ENCODE data around the gene SIGLEC7.

SIGLEC7 gene

DNA sequence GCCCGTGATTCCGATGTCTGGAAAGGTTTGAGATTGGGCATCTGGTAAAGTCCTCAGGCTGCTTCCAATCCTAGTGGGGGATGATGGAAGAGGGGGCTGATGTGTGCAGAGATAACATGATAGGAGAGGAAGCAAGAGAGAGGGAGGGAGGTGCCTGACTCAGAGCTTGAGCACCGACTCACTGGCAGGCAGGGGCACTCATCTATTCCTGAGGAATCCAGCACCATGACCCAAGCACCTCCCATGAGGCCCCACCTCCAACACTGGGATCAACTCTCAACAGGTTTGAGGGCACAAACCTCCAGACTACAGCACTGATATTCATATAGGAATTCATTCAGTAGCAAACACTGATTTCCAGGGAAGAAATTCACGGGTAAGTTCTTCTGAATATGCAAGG, 23.0 kb upstream of the SIGLEC7 start:
- no peak overlapping the region for H3K23ac ChIP-seq (ENCODE audit: low read length)
- H4K91ac ChIP-seq (ENCODE audit: low read depth, low read length), result no peak overlapping the region
- H3K18ac ChIP-seq (ENCODE audit: low read length), result no peak overlapping the region
- H3K36me3 ChIP-seq (ENCODE audit: control insufficient read depth in 1 of 2, insufficient read depth in 2 of 2, low read length in 2 of 2), result no peaks in the 10 kb centered on the region
- no peak overlapping the region for H2BK12ac ChIP-seq (ENCODE audit: low read length)
- no peak overlapping the region for H2BK5ac ChIP-seq (ENCODE audit: low read depth, low read length, poor library complexity)
- no peak overlapping the region for H3K14ac ChIP-seq (ENCODE audit: low read length)
- H4K8ac ChIP-seq (ENCODE audit: low read depth, low read length), result no peak overlapping the region
- H3K79me1 ChIP-seq (ENCODE audit: low read length), result no peaks in the 10 kb centered on the region
- no peak overlapping the region for H3K4ac ChIP-seq (ENCODE audit: low read depth, low read length)
- H4K12ac ChIP-seq (ENCODE audit: low read depth, low read length), result no peak overlapping the region
- DNase-seq, result no peak
- no peak overlapping the region for H2AFZ ChIP-seq (ENCODE audit: insufficient read depth, low read length, poor library complexity)
- H3K4me1 ChIP-seq (ENCODE audit: control insufficient read depth in 1 of 2, insufficient read depth in 2 of 2, low read length in 2 of 2), result no peaks in the 10 kb centered on the region
- H2AK5ac ChIP-seq (ENCODE audit: low read length), result no peak overlapping the region
- H3K9me3 ChIP-seq (ENCODE audit: insufficient read depth, low read depth, low read length), result peaks cover under 1% of the 10 kb centered on the region
- H3K27ac ChIP-seq (ENCODE audit: low read depth, low read length), result no peak overlapping the region
- no peaks in the 10 kb centered on the region for H3K27me3 ChIP-seq (ENCODE audit: insufficient read depth, low read length)
- no peaks in the 10 kb centered on the region for H3K79me2 ChIP-seq (ENCODE audit: control insufficient read depth, insufficient read depth, low read length, poor library complexity)
- H2BK120ac ChIP-seq (ENCODE audit: insufficient read depth, low read length, poor library complexity), result no peak overlapping the region
- WGBS (ENCODE audit: extremely low coverage, insufficient coverage, insufficient read length), result no CpG with 5 or more reads among the region's 4 CpGs
- no peak overlapping the region for H3K4me3 ChIP-seq (ENCODE audit: low read depth, low read length)
- H3K4me2 ChIP-seq (ENCODE audit: low read length), result no peak overlapping the region
- no peak overlapping the region for H3K9ac ChIP-seq (ENCODE audit: low read length)

GRCh38 chr19:51119611-51120010, 22.5 kb upstream of the SIGLEC7 start:
- Histone ChIP-seq H3K4me2 (ENCODE audit: low read length) (no peak overlapping the region), H3K79me2 (ENCODE audit: control insufficient read depth, insufficient read depth, low read length, poor library complexity) (no peaks in the 10 kb centered on the region), H4K91ac (ENCODE audit: low read depth, low read length) (no peak overlapping the region), H2AK5ac (ENCODE audit: low read length) (no peak overlapping the region), H3K27me3 (ENCODE audit: insufficient read depth, low read length) (no peaks in the 10 kb centered on the region), H4K8ac (ENCODE audit: low read depth, low read length) (no peak overlapping the region), H3K79me1 (ENCODE audit: low read length) (no peaks in the 10 kb centered on the region), H3K4me3 (ENCODE audit: low read depth, low read length) (no peak overlapping the region), H2AFZ (ENCODE audit: insufficient read depth, low read length, poor library complexity) (no peak overlapping the region), H3K14ac (ENCODE audit: low read length) (no peak overlapping the region), H2BK12ac (ENCODE audit: low read length) (no peak overlapping the region), H3K36me3 (ENCODE audit: control insufficient read depth in 1 of 2, insufficient read depth in 2 of 2, low read length in 2 of 2) (no peaks in the 10 kb centered on the region), H3K4ac (ENCODE audit: low read depth, low read length) (no peak overlapping the region), H2BK5ac (ENCODE audit: low read depth, low read length, poor library complexity) (no peak overlapping the region), H4K12ac (ENCODE audit: low read depth, low read length) (no peak overlapping the region), H3K18ac (ENCODE audit: low read length) (no peak overlapping the region), H3K23ac (ENCODE audit: low read length) (no peak overlapping the region), H3K27ac (ENCODE audit: low read depth, low read length) (no peak overlapping the region), H2BK120ac (ENCODE audit: insufficient read depth, low read length, poor library complexity) (no peak overlapping the region), H3K4me1 (ENCODE audit: control insufficient read depth in 1 of 2, insufficient read depth in 2 of 2, low read length in 2 of 2) (no peaks in the 10 kb centered on the region), H3K9me3 (ENCODE audit: insufficient read depth, low read depth, low read length) (no peaks in the 10 kb centered on the region), H3K9ac (ENCODE audit: low read length) (no peak overlapping the region)
- WGBS (ENCODE audit: extremely low coverage, insufficient coverage, insufficient read length), result no CpG with 5 or more reads among the region's 6 CpGs
- DNase-seq, result no peak

DNA sequence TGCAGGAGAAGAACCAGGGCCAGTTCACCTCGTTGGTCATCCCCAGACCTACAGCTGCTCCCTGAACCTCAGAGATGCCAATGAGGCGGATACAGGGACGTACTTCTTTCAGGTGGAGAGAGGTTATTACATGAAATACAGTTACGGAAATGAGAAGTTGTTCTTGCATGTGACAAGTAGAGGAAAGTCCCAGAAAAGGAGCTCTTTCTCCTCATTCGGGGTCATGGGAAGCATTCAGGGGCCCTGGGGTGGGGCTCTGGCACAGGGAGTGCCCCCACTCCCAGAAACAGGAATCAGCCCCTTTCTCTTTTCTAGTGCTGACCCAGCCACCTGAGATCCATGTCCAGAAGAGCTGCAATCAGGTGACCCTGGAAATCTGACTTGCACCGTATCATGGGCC, 21.9 kb upstream of the SIGLEC7 start:
- Histone ChIP-seq H3K4ac (ENCODE audit: low read depth, low read length) (no peak overlapping the region), H3K4me3 (ENCODE audit: low read depth, low read length) (no peak overlapping the region), H3K27ac (ENCODE audit: low read depth, low read length) (no peak overlapping the region), H2AFZ (ENCODE audit: insufficient read depth, low read length, poor library complexity) (no peak overlapping the region), H3K79me1 (ENCODE audit: low read length) (no peaks in the 10 kb centered on the region), H3K79me2 (ENCODE audit: control insufficient read depth, insufficient read depth, low read length, poor library complexity) (no peaks in the 10 kb centered on the region), H3K18ac (ENCODE audit: low read length) (no peak overlapping the region), H3K36me3 (ENCODE audit: control insufficient read depth in 1 of 2, insufficient read depth in 2 of 2, low read length in 2 of 2) (no peaks in the 10 kb centered on the region), H2BK12ac (ENCODE audit: low read length) (no peak overlapping the region), H3K14ac (ENCODE audit: low read length) (no peak overlapping the region), H2BK5ac (ENCODE audit: low read depth, low read length, poor library complexity) (no peak overlapping the region), H4K12ac (ENCODE audit: low read depth, low read length) (no peak overlapping the region), H2AK5ac (ENCODE audit: low read length) (no peak overlapping the region), H4K91ac (ENCODE audit: low read depth, low read length) (no peak overlapping the region), H3K4me1 (ENCODE audit: control insufficient read depth in 1 of 2, insufficient read depth in 2 of 2, low read length in 2 of 2) (no peaks in the 10 kb centered on the region), H2BK120ac (ENCODE audit: insufficient read depth, low read length, poor library complexity) (no peak overlapping the region), H4K8ac (ENCODE audit: low read depth, low read length) (no peak overlapping the region), H3K9ac (ENCODE audit: low read length) (no peak overlapping the region), H3K4me2 (ENCODE audit: low read length) (no peak overlapping the region), H3K23ac (ENCODE audit: low read length) (no peak overlapping the region), H3K9me3 (ENCODE audit: insufficient read depth, low read depth, low read length) (no peaks in the 10 kb centered on the region), H3K27me3 (ENCODE audit: insufficient read depth, low read length) (no peaks in the 10 kb centered on the region)
- no CpG with 5 or more reads among the region's 6 CpGs for WGBS (ENCODE audit: extremely low coverage, insufficient coverage, insufficient read length)
- no peak for DNase-seq

- Histone ChIP-seq H2BK12ac (ENCODE audit: low read length) (no peak overlapping the region), H3K4me2 (ENCODE audit: low read length) (no peak overlapping the region), H3K27me3 (ENCODE audit: insufficient read depth, low read length) (no peaks in the 10 kb centered on the region), H3K9me3 (ENCODE audit: insufficient read depth, low read depth, low read length) (no peaks in the 10 kb centered on the region), H3K9ac (ENCODE audit: low read length) (no peak overlapping the region), H2BK5ac (ENCODE audit: low read depth, low read length, poor library complexity) (no peak overlapping the region), H3K4me1 (ENCODE audit: control insufficient read depth in 1 of 2, insufficient read depth in 2 of 2, low read length in 2 of 2) (no peaks in the 10 kb centered on the region), H2BK120ac (ENCODE audit: insufficient read depth, low read length, poor library complexity) (no peak overlapping the region), H3K23ac (ENCODE audit: low read length) (no peak overlapping the region), H3K4me3 (ENCODE audit: low read depth, low read length) (no peak overlapping the region), H3K27ac (ENCODE audit: low read depth, low read length) (no peak overlapping the region), H2AFZ (ENCODE audit: insufficient read depth, low read length, poor library complexity) (no peak overlapping the region), H3K14ac (ENCODE audit: low read length) (no peak overlapping the region), H3K79me2 (ENCODE audit: control insufficient read depth, insufficient read depth, low read length, poor library complexity) (no peaks in the 10 kb centered on the region), H3K18ac (ENCODE audit: low read length) (no peak overlapping the region), H2AK5ac (ENCODE audit: low read length) (no peak overlapping the region), H4K91ac (ENCODE audit: low read depth, low read length) (no peak overlapping the region), H3K4ac (ENCODE audit: low read depth, low read length) (no peak overlapping the region), H4K12ac (ENCODE audit: low read depth, low read length) (no peak overlapping the region), H4K8ac (ENCODE audit: low read depth, low read length) (no peak overlapping the region), H3K79me1 (ENCODE audit: low read length) (no peaks in the 10 kb centered on the region), H3K36me3 (ENCODE audit: control insufficient read depth in 1 of 2, insufficient read depth in 2 of 2, low read length in 2 of 2) (no peaks in the 10 kb centered on the region)
- WGBS (ENCODE audit: extremely low coverage, insufficient coverage, insufficient read length), result no CpG with 5 or more reads among the region's 8 CpGs
- DNase-seq, result no peak
Observed at GRCh38 chr19:51121257-51121656, 20.8 kb upstream of the SIGLEC7 start.
